RPMI8226 (cell line): Measurements from ENCODE around the gene CPEB4.
A peak's percentile ranks its signal among the peaks of the same experiment; 100 is the strongest.

Experiments used
- DNase-seq: peaks from one replicate; pipeline ENCODE4 v3.0.0-alpha.2; 2015

CPEB4 gene

GRCh38 chr5:173984218-173984617, 96.1 kb downstream of the CPEB4 start:
- peak; percentile 47 for DNase-seq

- no peak for DNase-seq
These were observed 100.6 kb downstream of the CPEB4 start, which contains the start of gene C5orf47 for GRCh38 chr5:173988554-173989431. TSS of gene C5orf47 (plus strand) at chr5:173989170. CDS start at chr5:173989264, 94 bp downstream.

- no peak for DNase-seq
These were observed 101.4 kb downstream of the CPEB4 start for GRCh38 chr5:173989432-173990082.

DNA sequence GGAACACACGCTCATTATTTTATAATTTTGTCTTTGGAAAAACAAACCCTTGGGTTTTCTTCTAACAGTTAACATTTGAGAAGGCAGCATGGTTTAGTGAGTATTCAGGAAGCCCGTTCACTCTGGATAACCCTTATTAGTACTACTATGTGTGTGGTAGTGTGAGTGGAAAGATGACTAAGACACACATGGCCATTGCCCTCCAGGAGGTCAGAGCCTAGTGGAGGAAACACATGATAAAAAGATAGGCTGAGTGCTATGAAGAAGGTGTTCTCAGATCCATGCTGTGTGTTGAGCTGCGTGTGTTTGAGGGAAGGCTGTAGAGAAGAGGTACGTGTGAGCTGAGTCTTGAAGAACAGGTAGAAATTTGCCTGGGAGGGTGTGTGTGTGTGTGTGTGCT, 109.2 kb downstream of the CPEB4 start:
- no peak for DNase-seq

GRCh38 chr5:173998531-173998930, 110.4 kb downstream of the CPEB4 start:
- DNase-seq: no peak

- DNase-seq: no peak
These were observed 111.9 kb downstream of the CPEB4 start for GRCh38 chr5:174000076-174000475.

DNA sequence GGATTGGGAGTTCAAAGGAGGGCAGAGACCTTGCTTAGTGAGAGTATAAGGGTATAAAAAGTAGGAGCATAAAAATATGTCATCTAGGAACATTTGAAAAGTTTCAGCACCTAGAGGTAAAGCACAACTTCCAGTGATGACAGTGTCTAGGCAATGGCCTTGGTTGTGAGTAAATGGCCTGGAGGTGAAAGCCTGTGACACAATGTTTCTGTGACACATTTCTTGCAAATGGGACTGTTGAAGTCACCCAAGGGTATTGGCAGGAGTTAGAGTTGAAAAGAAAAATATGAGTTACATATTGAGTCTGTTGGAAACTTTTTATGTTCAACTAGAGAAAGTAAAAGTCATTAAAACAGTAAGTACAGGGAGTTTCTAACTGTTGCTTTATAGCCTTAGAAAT, 115.6 kb downstream of the CPEB4 start:
- DNase-seq: no peak

DNA sequence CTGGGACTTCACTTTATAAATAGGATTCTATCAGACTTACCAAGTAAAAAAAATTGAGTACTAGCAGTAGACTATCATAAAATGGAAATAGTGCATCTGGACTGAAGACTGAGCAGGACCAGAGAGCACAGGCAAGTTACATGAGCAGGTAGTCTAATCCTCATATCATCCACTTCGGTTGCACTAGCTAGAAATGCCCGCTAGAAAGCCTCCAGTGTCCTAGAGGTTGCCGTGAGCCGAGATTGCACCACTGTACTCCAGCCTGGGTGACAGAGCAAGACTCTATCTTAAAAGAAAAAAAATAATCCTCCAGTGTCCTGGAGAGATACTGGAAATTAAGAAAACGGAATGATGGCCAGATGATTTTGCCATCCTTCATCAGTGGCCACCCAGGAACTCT, 120.8 kb downstream of the CPEB4 start:
- DNase-seq: no peak

DNA sequence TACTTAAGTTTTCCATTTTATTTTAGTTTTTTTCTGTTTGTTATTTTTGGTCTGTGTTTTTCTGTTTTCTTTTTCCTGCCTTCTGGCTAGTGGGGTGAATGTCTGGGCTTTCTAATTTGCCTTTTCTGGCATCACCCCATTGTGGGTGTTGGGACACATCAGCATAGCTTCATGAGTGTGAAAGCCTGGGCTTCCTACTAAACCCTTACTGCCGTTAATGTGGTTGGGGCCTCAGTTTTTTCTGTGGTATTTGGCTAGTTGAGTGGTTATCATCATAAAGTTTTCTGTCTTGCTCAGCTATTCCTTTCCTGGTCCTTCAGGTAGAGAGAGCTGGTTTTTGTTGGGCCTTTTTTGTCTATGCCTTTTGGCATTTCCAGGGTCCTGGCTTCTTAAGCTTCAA, 122.2 kb downstream of the CPEB4 start:
- DNase-seq: no peak

DNA sequence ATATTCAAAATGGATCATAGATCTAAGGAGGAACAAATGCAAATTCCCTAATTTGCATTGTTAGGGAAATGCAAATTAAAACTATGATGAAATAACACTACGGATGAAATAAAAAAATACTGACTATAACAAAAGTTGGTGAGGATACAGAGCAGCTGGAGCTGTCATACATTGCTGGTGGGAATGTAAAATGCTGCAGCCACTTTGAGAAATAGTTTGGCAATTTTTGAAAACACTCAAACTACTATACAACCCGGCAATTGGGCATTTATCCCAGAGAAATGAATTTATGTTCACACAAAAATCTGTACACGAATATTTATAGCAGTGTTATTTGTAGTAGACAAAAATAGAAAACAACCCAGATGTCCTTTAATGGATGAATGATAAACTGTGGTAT, 123.3 kb downstream of the CPEB4 start:
- no peak for DNase-seq
